HEK293T (cell line): Measurements from ENCODE around the gene MBD4.

Source experiments
- BHLHE40 ChIP-seq: fragments of 450-650 bp; IDR thresholded peaks from 2 replicates; pipeline ENCODE4 v1.6.1; 2016; ENCODE audit warnings: mild to moderate bottlenecking, moderate library complexity, borderline replicate concordance
- CTBP1 ChIP-seq: fragments of 450-650 bp; IDR thresholded peaks from 2 replicates; pipeline ENCODE4 v1.6.1; 2016; ENCODE audit warnings: borderline replicate concordance
- ELF4 ChIP-seq: fragments of 450-650 bp; IDR thresholded peaks from 2 replicates; pipeline ENCODE4 v1.6.1; 2017; ENCODE audit warnings: antibody characterized with exemption
- FOXA1 ChIP-seq: fragments of 450-650 bp; IDR thresholded peaks from 2 replicates; pipeline ENCODE4 v1.6.1; 2016; ENCODE audit warnings: mild to moderate bottlenecking
- FOXM1 ChIP-seq: fragments of 450-650 bp; IDR thresholded peaks from 2 replicates; pipeline ENCODE4 v1.6.1; 2017; ENCODE audit warnings: mild to moderate bottlenecking, borderline replicate concordance
- L3MBTL2 ChIP-seq: fragments of 450-650 bp; conservative IDR thresholded peaks from 2 replicates; pipeline ENCODE4 v1.6.1; 2016; ENCODE audit warnings: mild to moderate bottlenecking
- NFRKB ChIP-seq: fragments of 450-650 bp; IDR thresholded peaks from 2 replicates; pipeline ENCODE4 v1.6.1; 2016; ENCODE audit warnings: mild to moderate bottlenecking, moderate library complexity
- PKNOX1 ChIP-seq: fragments of 450-650 bp; IDR thresholded peaks from 2 replicates; pipeline ENCODE4 v1.6.1; 2016
- SP1 ChIP-seq: fragments of 450-650 bp; IDR thresholded peaks from 2 replicates; pipeline ENCODE4 v1.6.1; 2017
- SUZ12 ChIP-seq: fragments of 450-650 bp; IDR thresholded peaks from 2 replicates; pipeline ENCODE4 v1.6.1; 2016; ENCODE audit warnings: mild to moderate bottlenecking
- TARDBP ChIP-seq: fragments of 450-650 bp; IDR thresholded peaks from 2 replicates; pipeline ENCODE4 v1.6.1; 2016

GRCh38 chr3:129413687-129414506 lies 25.9 kb downstream of the MBD4 start:
- TF ChIP-seq CTBP1 (no peak), L3MBTL2 (no peak), SP1 (no peak), BHLHE40 (no peak), PKNOX1 (no peak), ELF4 (no peak), FOXM1 (no peak), SUZ12 (no peak), FOXA1 (no peak), NFRKB (no peak), TARDBP (no peak)
